Caco-2 (cell line): Measurements from ENCODE around the gene HES3. TPM values are rescaled to one million over a fixed set of nuclear protein-coding genes. Genes with fewer than 3 reads are reported as not detected.

ENCODE experiments used
- BruUV-seq: library from RNA; stranded (reverse); fragments of 400-500 nt; replicated peaks from 2 replicates; lab custom pipeline; 2021; lab: Mats Ljungman, UMichigan
- CTCF ChIA-PET: fragments of 300-600 bp; sonication (Branson Sonifier 250); formaldehyde crosslinking; loops from one replicate; lab custom pipeline; 2022; ENCODE audit warnings: antibody characterized with exemption; lab: Charles Lee
- POLR2A ChIA-PET: fragments of 300-600 bp; sonication (Branson Sonifier 250); formaldehyde crosslinking; loops from one replicate; lab custom pipeline; 2022; ENCODE audit warnings: antibody characterized with exemption; lab: Charles Lee
- DNase-seq, 2 experiments: peaks; one replicate each; pipeline versions ENCODE4 v3.0.0 to v3.0.0-alpha.2; 2020 to 2022
- H3K27me3 ChIP-seq: replicated peaks from 2 replicates; pipeline ENCODE4 v1.6.0; 2011; ENCODE audit warnings: low read length; ENCODE audit not compliant: control insufficient read depth, insufficient read depth
- H3K36me3 ChIP-seq: 2 replicates; pipeline ENCODE4 v1.5.1; 2011; ENCODE audit warnings: low read length; ENCODE audit not compliant: control insufficient read depth, insufficient read depth
- H3K4me1 ChIP-seq: fragments of 250-450 bp; sonication (Bioruptor Pico); 2 replicates; pipeline ENCODE4 v1.5.1; 2020; ENCODE audit warnings: mild to moderate bottlenecking
- H3K4me3 ChIP-seq: 2 replicates; pipeline ENCODE4 v1.5.1; 2011; ENCODE audit warnings: low read depth, mild to moderate bottlenecking, control low read depth, low read length
- H3K9me3 ChIP-seq: fragments of 250-450 bp; sonication (Bioruptor Pico); 2 replicates; pipeline ENCODE4 v1.5.1; 2020; ENCODE audit warnings: mild to moderate bottlenecking, moderate library complexity
- H3K27ac Mint-ChIP-seq: one replicate; pipeline ENCODE4 v1.8.0; 2022; ENCODE audit warnings: mixed read lengths; ENCODE audit not compliant: unreplicated experiment
- H3K27me3 Mint-ChIP-seq: one replicate; pipeline ENCODE4 v1.8.0; 2022; ENCODE audit warnings: mixed read lengths; ENCODE audit not compliant: insufficient read depth, unreplicated experiment
- H3K36me3 Mint-ChIP-seq: one replicate; pipeline ENCODE4 v1.8.0; 2022; ENCODE audit warnings: mild to moderate bottlenecking, mixed read lengths; ENCODE audit not compliant: insufficient read depth, unreplicated experiment
- H3K4me1 Mint-ChIP-seq: one replicate; pipeline ENCODE4 v1.8.0; 2022; ENCODE audit warnings: low read depth, mixed read lengths; ENCODE audit not compliant: unreplicated experiment
- H3K4me3 Mint-ChIP-seq: one replicate; pipeline ENCODE4 v1.8.0; 2022; ENCODE audit warnings: mild to moderate bottlenecking, moderate library complexity, mixed read lengths; ENCODE audit not compliant: unreplicated experiment
- H3K9me3 Mint-ChIP-seq: one replicate; pipeline ENCODE4 v1.8.0; 2022; ENCODE audit warnings: mixed read lengths; ENCODE audit not compliant: unreplicated experiment
- CTCF ChIP-seq, 2 experiments: fragments of 200-600 bp in 1 of 2; IDR thresholded peaks; 1 replicate in 1 of 2; 2 replicates in 1 of 2; pipeline versions ENCODE4 v1.5.1 to v1.8.0; 2011 to 2022; ENCODE audit warnings: antibody characterized with exemption in 1 of 2, control low read depth in 1 of 2, inconsistent platforms in 1 of 2, low read depth in 1 of 2, low read length in 1 of 2, mild to moderate bottlenecking in 1 of 2, moderate library complexity in 1 of 2; ENCODE audit not compliant: insufficient read depth in 1 of 2, severe bottlenecking in 1 of 2, unreplicated experiment in 1 of 2
- intact Hi-C: fragments of 100-400 bp; cut with micrococcal nuclease; formaldehyde crosslinking; loops from one replicate; pipeline ENCODE4 v1.10.0; 2022; ENCODE audit not compliant: unreplicated experiment
- total RNA-seq: library from RNA; stranded (reverse); gene quantifications from 2 replicates; pipeline ENCODE4 v1.2.3, GENCODE V29; 2022

HES3 gene
- total RNA-seq, 1 experiment from 2014 or later = not detected

GRCh38 chr1:6268415-6268814 is 24.4 kb downstream of the HES3 start:
- no peak for DNase-seq
- Histone ChIP-seq H3K27me3 (no peaks in the 10 kb centered on the region), H3K36me3 (no peaks in the 10 kb centered on the region), H3K9me3 (no peaks in the 10 kb centered on the region), H3K4me3 (no peak overlapping the region), H3K4me1 (no peaks in the 10 kb centered on the region)
- no peak for TF ChIP-seq CTCF (IDR thresholded peaks at IDR 0.05; ENCODE audit: insufficient read depth in 1 of 2, low read depth in 1 of 2, low read length in 1 of 2, severe bottlenecking in 1 of 2, unreplicated experiment in 1 of 2)
- Mint-ChIP-seq H3K4me3 (no peak overlapping the region), H3K4me1 (no peaks in the 10 kb centered on the region), H3K27me3 (no peaks in the 10 kb centered on the region), H3K36me3 (peaks cover 53% of the 10 kb centered on the region), H3K9me3 (no peaks in the 10 kb centered on the region), H3K27ac (no peak overlapping the region)
- POLR2A ChIA-PET = no interaction called here
- intact Hi-C loops = no loop called here
- BruUV-seq = no TSS peak
- CTCF ChIA-PET = no interaction called here

DNA sequence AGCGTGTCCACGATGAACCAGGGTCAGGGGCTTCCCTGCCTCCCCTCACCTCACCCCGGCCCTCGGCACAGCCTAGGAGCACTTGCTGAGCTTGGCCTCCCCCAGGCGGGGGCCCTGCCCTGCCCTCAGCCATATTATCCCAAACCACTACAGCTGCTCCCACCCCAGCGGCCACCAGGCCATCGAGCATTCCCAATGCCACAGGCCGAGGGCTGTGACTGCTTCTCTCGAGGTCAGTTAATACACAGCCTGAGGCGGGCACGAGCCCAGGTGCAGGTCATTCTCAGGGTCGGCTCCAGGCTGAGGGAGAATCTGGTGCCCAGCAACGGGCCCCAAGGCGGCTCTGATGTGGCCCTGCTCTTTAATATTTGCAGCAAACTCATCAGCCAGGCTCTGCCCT is 25.3 kb downstream of the HES3 start:
- Histone ChIP-seq H3K4me1 (no peaks in the 10 kb centered on the region), H3K27me3 (no peaks in the 10 kb centered on the region), H3K36me3 (no peaks in the 10 kb centered on the region), H3K4me3 (no peak overlapping the region), H3K9me3 (no peaks in the 10 kb centered on the region)
- intact Hi-C loops = no loop called here
- no peaks in the 10 kb centered on the region for H3K9me3 Mint-ChIP-seq
- no peak for TF ChIP-seq CTCF (IDR thresholded peaks at IDR 0.05; ENCODE audit: insufficient read depth in 1 of 2, low read depth in 1 of 2, low read length in 1 of 2, severe bottlenecking in 1 of 2, unreplicated experiment in 1 of 2)
- POLR2A ChIA-PET = no interaction called here
- CTCF ChIA-PET = no interaction called here
- H3K4me1 Mint-ChIP-seq = no peaks in the 10 kb centered on the region
- H3K4me3 Mint-ChIP-seq = no peak overlapping the region
- peaks cover 45% of the 10 kb centered on the region for H3K36me3 Mint-ChIP-seq
- DNase-seq = no peak
- no peaks in the 10 kb centered on the region for H3K27me3 Mint-ChIP-seq
- BruUV-seq = no TSS peak
- no peak overlapping the region for H3K27ac Mint-ChIP-seq

DNA sequence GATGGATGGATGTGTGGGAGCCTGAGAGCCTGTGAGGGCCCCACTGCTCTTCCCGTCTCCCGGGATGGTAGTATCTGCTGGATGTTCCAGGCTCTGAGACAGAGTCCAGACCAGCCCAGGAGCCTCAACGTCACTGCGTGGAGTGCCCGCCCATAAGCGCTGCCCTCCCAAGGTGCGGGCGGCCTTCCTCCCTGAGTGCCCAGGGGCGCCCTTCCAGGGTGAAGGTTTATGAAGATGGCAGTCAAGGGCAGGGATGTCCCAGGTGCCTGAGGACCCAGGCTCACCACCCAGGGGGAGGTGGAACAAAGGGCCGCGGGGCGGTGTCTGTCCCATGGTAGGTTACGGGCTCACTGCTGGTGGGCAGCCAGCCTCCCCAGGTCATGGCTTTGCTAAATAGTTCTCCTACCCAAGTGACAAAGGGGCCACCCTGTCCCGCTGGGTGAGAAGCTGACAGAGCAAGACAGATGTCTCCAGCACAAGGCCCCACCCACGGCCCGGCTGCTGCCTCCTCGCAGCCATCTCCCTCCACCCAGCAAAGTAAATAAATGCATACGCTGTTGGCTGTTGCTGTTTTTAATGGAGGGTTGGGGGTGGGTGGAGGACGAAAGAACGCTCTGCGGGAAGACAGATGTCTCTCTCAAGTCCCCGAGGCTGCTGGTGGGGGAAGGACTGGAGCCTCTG is 25.9 kb downstream of the HES3 start:
- H3K27me3 Mint-ChIP-seq = no peaks in the 10 kb centered on the region
- H3K27me3 ChIP-seq = no peaks in the 10 kb centered on the region
- no peak overlapping the region for H3K4me3 ChIP-seq
- H3K4me1 ChIP-seq = no peaks in the 10 kb centered on the region
- no peaks in the 10 kb centered on the region for H3K9me3 Mint-ChIP-seq
- no peak overlapping the region for H3K27ac Mint-ChIP-seq
- no TSS peak for BruUV-seq
- intact Hi-C loops = no loop called here
- peaks cover 40% of the 10 kb centered on the region for H3K36me3 Mint-ChIP-seq
- H3K36me3 ChIP-seq = no peaks in the 10 kb centered on the region
- no peak overlapping the region for H3K4me3 Mint-ChIP-seq
- CTCF ChIA-PET = no interaction called here
- POLR2A ChIA-PET = no interaction called here
- no peaks in the 10 kb centered on the region for H3K9me3 ChIP-seq
- H3K4me1 Mint-ChIP-seq = no peaks in the 10 kb centered on the region
- TF ChIP-seq CTCF (IDR thresholded peaks at IDR 0.05; ENCODE audit: insufficient read depth in 1 of 2, low read depth in 1 of 2, low read length in 1 of 2, severe bottlenecking in 1 of 2, unreplicated experiment in 1 of 2) = no peak
- no peak for DNase-seq
